PC-9 (cell line): ENCODE data around the gene VPS16. TPM values are rescaled to one million over a fixed set of nuclear protein-coding genes. Genes with fewer than 3 reads are reported as not detected.
"Not testable (repeated sequence)": the region's sequence is repeated elsewhere in the genome, so short reads cannot be mapped to it uniquely, and the experiment has no call there.

Experiments used
- BruUV-seq: library from RNA; stranded (reverse); fragments of 400-500 nt; replicated peaks from 2 replicates; lab custom pipeline; 2021; lab: Mats Ljungman, UMichigan
- CTCF ChIA-PET: fragments of 300-600 bp; sonication (Branson Sonifier 250); formaldehyde crosslinking; loops from one replicate; lab custom pipeline; 2022; ENCODE audit warnings: antibody characterized with exemption; lab: Charles Lee
- POLR2A ChIA-PET: fragments of 300-600 bp; sonication (Branson Sonifier 250); formaldehyde crosslinking; loops from one replicate; lab custom pipeline; 2022; ENCODE audit warnings: antibody characterized with exemption; ENCODE audit not compliant: unreplicated experiment; lab: Charles Lee
- DNase-seq, 2 experiments: peaks; one replicate each; pipeline versions ENCODE4 v3.0.0 to v3.0.0-alpha.2; 2015 to 2022; ENCODE audit warnings: mixed read lengths in 1 of 2
- H2AFZ ChIP-seq: fragments of 200-600 bp; sonication (generic); 2 replicates; pipeline ENCODE4 v1.8.1; 2017; ENCODE audit warnings: antibody characterized with exemption
- H3F3A ChIP-seq: fragments of 200-600 bp; sonication (generic); 2 replicates; pipeline ENCODE4 v1.8.1; 2017; ENCODE audit warnings: antibody characterized with exemption, mild to moderate bottlenecking, low read depth; ENCODE audit not compliant: insufficient read depth
- H3K27ac ChIP-seq: fragments of 200-600 bp; sonication (generic); 2 replicates; pipeline ENCODE4 v1.6.1; 2016; ENCODE audit warnings: mixed run types
- H3K27me3 ChIP-seq: fragments of 200-600 bp; sonication (generic); 2 replicates; pipeline ENCODE4 v1.6.1; 2016; ENCODE audit warnings: low read depth, mixed run types; ENCODE audit not compliant: insufficient read depth
- H3K36me3 ChIP-seq: fragments of 200-600 bp; sonication (generic); 2 replicates; pipeline ENCODE4 v1.6.1; 2016; ENCODE audit warnings: low read depth, mixed run types
- H3K4me1 ChIP-seq: fragments of 200-600 bp; sonication (generic); replicated peaks from 2 replicates; pipeline ENCODE4 v1.6.1; 2016; ENCODE audit warnings: mixed run types; ENCODE audit not compliant: insufficient read depth
- H3K4me2 ChIP-seq: fragments of 200-600 bp; sonication (generic); 2 replicates; pipeline ENCODE4 v1.6.1; 2017; ENCODE audit warnings: mixed run types
- H3K4me3 ChIP-seq: fragments of 200-600 bp; sonication (generic); 2 replicates; pipeline ENCODE4 v1.6.1; 2016; ENCODE audit warnings: mixed run types
- H3K79me2 ChIP-seq: fragments of 200-600 bp; sonication (generic); 2 replicates; pipeline ENCODE4 v1.6.1; 2017; ENCODE audit warnings: low read depth, mixed run types
- H3K9me2 ChIP-seq: fragments of 200-600 bp; sonication (generic); 2 replicates; pipeline ENCODE4 v1.8.1; 2017; ENCODE audit warnings: mild to moderate bottlenecking; ENCODE audit not compliant: insufficient read depth
- H3K9me3 ChIP-seq: fragments of 200-600 bp; sonication (generic); 2 replicates; pipeline ENCODE4 v1.8.1; 2016; ENCODE audit warnings: low read depth; ENCODE audit not compliant: insufficient read depth
- H4K20me1 ChIP-seq: fragments of 200-600 bp; sonication (generic); 2 replicates; pipeline ENCODE4 v1.8.1; 2017; ENCODE audit not compliant: insufficient read depth
- EZH2 ChIP-seq: fragments of 200-600 bp; sonication (generic); IDR thresholded peaks from 2 replicates; pipeline ENCODE4 v1.8.0; 2017; ENCODE audit warnings: antibody characterized with exemption, low read depth
- intact Hi-C: fragments of 100-400 bp; cut with micrococcal nuclease; formaldehyde crosslinking; loops from one replicate; pipeline ENCODE4 v1.10.0; 2022; ENCODE audit not compliant: unreplicated experiment
- total RNA-seq: library from RNA; stranded (reverse); gene quantifications from 2 replicates; pipeline ENCODE4 v1.2.3, GENCODE V29; 2021
- TF ChIP-seq, protein P1 (sequence below): fragments of 200-600 bp; sonication (generic); conservative IDR thresholded peaks from 2 replicates; pipeline ENCODE4 v1.6.1; 2017; ENCODE audit warnings: mixed run types, antibody characterized with exemption, mild to moderate bottlenecking, moderate library complexity

The VPS16 gene
- total RNA-seq, 1 experiment from 2014 or later: 31.9 TPM

DNA sequence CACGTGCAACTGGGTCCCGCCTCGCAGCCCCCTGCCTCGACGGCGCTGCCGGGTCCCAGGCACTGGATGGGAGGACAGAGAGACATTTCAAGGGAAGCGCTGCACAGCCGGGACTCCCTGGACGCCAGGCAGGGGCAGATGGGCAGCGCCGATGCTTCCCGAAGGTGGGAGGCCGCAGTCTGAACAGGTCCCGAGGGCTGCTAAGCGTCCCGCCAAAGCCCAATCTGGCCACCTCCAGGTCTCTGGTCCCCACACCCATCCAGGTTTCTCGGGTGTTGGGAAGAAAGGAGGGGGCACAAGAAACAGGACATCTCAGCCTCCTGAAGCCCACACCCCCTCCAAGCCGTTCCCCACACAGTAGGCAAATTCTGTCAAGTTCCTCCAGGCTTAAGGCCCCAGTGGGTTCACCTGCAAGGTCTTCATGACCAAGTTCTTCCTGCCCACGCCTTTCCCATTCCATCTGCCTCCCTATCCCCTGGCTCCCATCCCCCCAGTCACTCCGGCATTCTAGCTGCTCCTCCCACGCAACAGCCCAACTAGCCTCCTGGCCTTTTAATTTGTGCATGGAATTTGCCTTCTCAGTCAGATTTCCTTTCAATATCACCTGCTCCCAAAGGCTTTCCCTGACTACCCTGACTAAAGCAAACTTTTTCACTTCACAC is 34.7 kb upstream of the VPS16 start:
- CTCF ChIA-PET: no interaction called here
- no peak overlapping the region for H3K4me2 ChIP-seq

DNA sequence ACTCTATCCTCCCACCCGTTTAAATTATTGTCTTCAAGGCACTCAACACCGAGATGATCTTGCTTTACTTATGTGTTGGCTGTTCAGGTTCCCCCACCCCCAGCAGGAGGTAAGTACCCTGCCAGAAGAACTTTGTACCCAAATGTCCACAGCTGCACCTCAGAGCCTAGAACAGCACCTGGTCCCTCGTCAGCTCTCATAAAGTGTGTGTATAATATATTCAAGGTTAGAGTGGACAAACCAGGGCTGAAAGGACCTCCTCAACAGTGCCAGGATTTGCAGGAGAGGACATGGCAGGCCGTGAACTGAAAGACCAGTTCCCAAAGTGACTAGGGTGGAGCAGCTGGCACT is 34.2 kb upstream of the VPS16 start:
- H3K79me2 ChIP-seq: no peaks in the 10 kb centered on the region
- H3F3A ChIP-seq: no peaks in the 10 kb centered on the region
- no peak overlapping the region for H3K4me2 ChIP-seq
- POLR2A ChIA-PET: no interaction called here
- TF ChIP-seq, protein P1, sequence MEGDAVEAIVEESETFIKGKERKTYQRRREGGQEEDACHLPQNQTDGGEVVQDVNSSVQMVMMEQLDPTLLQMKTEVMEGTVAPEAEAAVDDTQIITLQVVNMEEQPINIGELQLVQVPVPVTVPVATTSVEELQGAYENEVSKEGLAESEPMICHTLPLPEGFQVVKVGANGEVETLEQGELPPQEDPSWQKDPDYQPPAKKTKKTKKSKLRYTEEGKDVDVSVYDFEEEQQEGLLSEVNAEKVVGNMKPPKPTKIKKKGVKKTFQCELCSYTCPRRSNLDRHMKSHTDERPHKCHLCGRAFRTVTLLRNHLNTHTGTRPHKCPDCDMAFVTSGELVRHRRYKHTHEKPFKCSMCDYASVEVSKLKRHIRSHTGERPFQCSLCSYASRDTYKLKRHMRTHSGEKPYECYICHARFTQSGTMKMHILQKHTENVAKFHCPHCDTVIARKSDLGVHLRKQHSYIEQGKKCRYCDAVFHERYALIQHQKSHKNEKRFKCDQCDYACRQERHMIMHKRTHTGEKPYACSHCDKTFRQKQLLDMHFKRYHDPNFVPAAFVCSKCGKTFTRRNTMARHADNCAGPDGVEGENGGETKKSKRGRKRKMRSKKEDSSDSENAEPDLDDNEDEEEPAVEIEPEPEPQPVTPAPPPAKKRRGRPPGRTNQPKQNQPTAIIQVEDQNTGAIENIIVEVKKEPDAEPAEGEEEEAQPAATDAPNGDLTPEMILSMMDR: no peak
- TF ChIP-seq EZH2: no peak
- DNase-seq: no peak
- intact Hi-C loops: no loop called here
- H3K27ac ChIP-seq: no peak overlapping the region
- H3K36me3 ChIP-seq: no peaks in the 10 kb centered on the region
- CTCF ChIA-PET: no interaction called here
- no peaks in the 10 kb centered on the region for H3K9me2 ChIP-seq
- no peak overlapping the region for H2AFZ ChIP-seq
- H3K4me1 ChIP-seq: no peaks in the 10 kb centered on the region
- H3K4me3 ChIP-seq: no peak overlapping the region
- H3K27me3 ChIP-seq: peaks cover 29% of the 10 kb centered on the region
- no TSS peak for BruUV-seq
- no peaks in the 10 kb centered on the region for H3K9me3 ChIP-seq
- no peaks in the 10 kb centered on the region for H4K20me1 ChIP-seq

More for the DNA sequence above, 34.7 kb upstream of the VPS16 start:
- no peak overlapping the region for H3K4me3 ChIP-seq
- no peaks in the 10 kb centered on the region for H3F3A ChIP-seq
- H3K4me1 ChIP-seq: no peaks in the 10 kb centered on the region
- no peaks in the 10 kb centered on the region for H4K20me1 ChIP-seq
- TF ChIP-seq EZH2: no peak
- TF ChIP-seq, protein P1: no peak
- no peaks in the 10 kb centered on the region for H3K36me3 ChIP-seq
- no peaks in the 10 kb centered on the region for H3K9me3 ChIP-seq
- peaks cover 29% of the 10 kb centered on the region for H3K27me3 ChIP-seq
- H3K79me2 ChIP-seq: no peaks in the 10 kb centered on the region
- H3K9me2 ChIP-seq: no peaks in the 10 kb centered on the region
- intact Hi-C loops: no loop called here
- H3K27ac ChIP-seq: no peak overlapping the region
- no peak for DNase-seq
- POLR2A ChIA-PET: no interaction called here
- H2AFZ ChIP-seq: no peak overlapping the region
- no TSS peak for BruUV-seq

DNA sequence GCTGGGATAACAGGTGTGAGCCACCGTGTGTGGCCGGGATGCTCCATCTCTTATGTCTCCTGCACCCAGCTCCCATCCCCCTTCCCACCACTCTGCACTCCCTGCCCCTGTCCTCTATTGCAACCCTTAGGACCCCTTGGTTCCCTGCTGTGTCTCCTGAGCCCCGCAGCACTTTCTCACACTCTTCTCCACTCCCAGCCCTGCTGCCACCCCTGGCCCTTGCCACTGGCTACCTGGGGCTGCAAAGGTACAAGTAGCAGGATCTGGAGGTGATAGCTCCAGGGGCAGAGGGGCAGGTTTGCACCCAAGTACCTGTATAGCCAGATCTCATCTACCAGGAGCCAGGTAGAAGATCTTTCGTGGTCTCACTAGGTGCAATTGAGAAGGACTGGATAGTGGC is 33.5 kb upstream of the VPS16 start:
- H3K4me1 ChIP-seq: no peaks in the 10 kb centered on the region
- H3K36me3 ChIP-seq: no peaks in the 10 kb centered on the region
- no peaks in the 10 kb centered on the region for H3K79me2 ChIP-seq
- H2AFZ ChIP-seq: no peak overlapping the region
- H3K27me3 ChIP-seq: peaks cover 29% of the 10 kb centered on the region
- ChIA-PET POLR2A (interaction anchor here (0.6 kb wide), 1 partner anchor 134 kb away, joined by 5 read pairs; no protein-coding TSS in a partner anchor), CTCF (no interaction called here)
- no peak overlapping the region for H3K4me3 ChIP-seq
- H3K9me2 ChIP-seq: no peaks in the 10 kb centered on the region
- no peaks in the 10 kb centered on the region for H3F3A ChIP-seq
- no peak for DNase-seq
- BruUV-seq: no TSS peak
- H3K27ac ChIP-seq: no peak overlapping the region
- H4K20me1 ChIP-seq: no peaks in the 10 kb centered on the region
- TF ChIP-seq, protein P1: no peak
- no peak for TF ChIP-seq EZH2
- no peaks in the 10 kb centered on the region for H3K9me3 ChIP-seq
- intact Hi-C loops: no loop called here
- H3K4me2 ChIP-seq: no peak overlapping the region

DNA sequence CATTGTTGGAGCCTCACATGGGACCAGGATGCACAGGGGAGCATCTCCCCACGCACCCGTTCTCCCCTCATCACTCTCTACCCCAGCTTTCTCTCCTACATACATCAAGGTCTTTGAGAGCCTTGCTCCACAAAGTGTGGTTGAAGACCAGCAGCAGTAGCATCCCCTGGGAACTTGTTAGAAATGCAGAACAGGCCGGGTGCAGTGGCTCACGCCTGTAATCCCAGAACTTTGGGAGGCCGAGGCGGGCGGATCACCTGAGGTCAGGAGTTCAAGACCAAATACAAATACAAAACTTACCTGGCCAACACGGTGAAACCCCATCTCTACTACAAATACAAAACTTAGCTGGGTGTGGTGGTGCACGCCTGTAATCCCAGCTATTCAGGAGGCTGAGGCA is 32.6 kb upstream of the VPS16 start:
- H3K4me2 ChIP-seq, H3K36me3 ChIP-seq, H3K9me2 ChIP-seq, CTCF ChIA-PET, H3F3A ChIP-seq, BruUV-seq, POLR2A ChIA-PET, H4K20me1 ChIP-seq, H2AFZ ChIP-seq, DNase-seq, H3K9me3 ChIP-seq, H3K79me2 ChIP-seq, intact Hi-C loops, H3K27ac ChIP-seq, H3K4me3 ChIP-seq, H3K4me1 ChIP-seq: not testable (repeated sequence)
- peaks cover 29% of the 10 kb centered on the region for H3K27me3 ChIP-seq
